GM13976 (cell line): ENCODE measurements around the gene VIL1.

Experiments used
- DNase-seq: peaks from one replicate; pipeline ENCODE4 v3.0.0; 2012; ENCODE audit warnings: low spot score
- in situ Hi-C: fragments of 300-500 bp; cut with MboI; formaldehyde crosslinking; loops from one replicate; pipeline ENCODE4 v1.12.0; 2022; ENCODE audit warnings: low sequenced_read_pairs, mixed read lengths, inconsistent platforms; ENCODE audit not compliant: unreplicated experiment
- TF ChIP-seq, protein P1 (sequence below): IDR thresholded peaks from 2 replicates; pipeline ENCODE4 v1.5.1; 2012; ENCODE audit warnings: borderline replicate concordance, mild to moderate bottlenecking; ENCODE audit not compliant: insufficient read depth; ENCODE audit errors: extremely low read depth, missing control alignments, control extremely low read depth

VIL1 gene

DNA sequence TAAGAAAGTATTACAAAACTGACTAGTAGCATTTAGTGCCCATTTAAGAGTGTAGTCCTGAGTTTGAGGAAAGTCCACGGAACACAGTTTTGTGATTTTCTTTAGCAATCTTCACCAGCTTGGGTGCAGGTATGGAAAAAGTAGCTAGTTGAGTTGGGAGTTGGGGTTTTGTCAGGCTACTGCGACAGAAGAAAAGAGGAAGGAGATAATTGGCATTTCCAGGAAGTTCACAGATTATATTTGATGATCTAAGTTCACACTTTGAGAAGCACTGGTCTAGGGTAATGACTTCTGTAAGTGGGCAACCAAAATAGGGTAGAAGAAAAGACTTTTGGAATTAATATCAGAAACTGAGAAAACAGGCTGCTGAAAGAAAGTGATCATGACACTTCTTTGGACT is 52.1 kb downstream of the VIL1 start:
- in situ Hi-C loops, result no loop called here
- TF ChIP-seq, protein P1, sequence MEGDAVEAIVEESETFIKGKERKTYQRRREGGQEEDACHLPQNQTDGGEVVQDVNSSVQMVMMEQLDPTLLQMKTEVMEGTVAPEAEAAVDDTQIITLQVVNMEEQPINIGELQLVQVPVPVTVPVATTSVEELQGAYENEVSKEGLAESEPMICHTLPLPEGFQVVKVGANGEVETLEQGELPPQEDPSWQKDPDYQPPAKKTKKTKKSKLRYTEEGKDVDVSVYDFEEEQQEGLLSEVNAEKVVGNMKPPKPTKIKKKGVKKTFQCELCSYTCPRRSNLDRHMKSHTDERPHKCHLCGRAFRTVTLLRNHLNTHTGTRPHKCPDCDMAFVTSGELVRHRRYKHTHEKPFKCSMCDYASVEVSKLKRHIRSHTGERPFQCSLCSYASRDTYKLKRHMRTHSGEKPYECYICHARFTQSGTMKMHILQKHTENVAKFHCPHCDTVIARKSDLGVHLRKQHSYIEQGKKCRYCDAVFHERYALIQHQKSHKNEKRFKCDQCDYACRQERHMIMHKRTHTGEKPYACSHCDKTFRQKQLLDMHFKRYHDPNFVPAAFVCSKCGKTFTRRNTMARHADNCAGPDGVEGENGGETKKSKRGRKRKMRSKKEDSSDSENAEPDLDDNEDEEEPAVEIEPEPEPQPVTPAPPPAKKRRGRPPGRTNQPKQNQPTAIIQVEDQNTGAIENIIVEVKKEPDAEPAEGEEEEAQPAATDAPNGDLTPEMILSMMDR, result no peak
- DNase-seq, result no peak

DNA sequence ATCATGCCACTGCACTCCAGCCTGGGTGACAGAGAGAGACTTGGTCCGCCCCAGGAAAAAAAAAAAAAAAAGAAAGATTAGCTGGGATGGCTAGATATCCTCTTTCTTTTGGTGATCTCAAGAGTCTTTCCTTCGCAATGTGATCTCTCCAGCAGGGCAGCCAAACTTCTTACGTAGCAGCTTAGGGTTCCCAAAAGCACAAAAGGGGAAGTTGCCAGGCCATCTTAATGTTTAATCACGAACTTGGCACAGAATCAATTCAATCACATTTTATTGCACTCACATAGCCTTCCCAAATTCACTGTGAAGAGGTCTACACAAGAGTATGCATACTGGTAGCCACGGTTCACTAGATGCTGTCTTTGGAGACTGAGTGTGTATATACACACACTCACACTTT is 53.1 kb downstream of the VIL1 start:
- TF ChIP-seq, protein P1, result no peak
- DNase-seq, result no peak
- in situ Hi-C loops, result no loop called here

DNA sequence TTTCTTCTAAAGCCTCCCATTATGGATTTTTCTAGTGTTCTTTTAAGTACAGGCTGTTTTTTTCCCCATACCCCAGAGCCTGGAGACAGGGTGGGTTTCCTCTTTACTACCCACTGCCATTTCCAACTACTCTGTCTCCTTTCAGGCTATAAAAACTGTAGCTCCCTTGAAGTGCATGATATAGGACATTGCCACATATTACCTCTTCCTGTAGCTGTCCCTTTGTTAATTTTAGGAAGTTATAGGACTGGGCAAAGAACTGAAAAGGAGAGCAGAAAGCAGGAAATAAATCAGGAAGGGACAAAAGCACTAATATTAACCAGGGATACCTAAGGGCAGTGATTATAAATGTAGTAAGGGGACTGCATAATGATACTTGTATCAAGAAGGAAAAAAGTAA is 54.1 kb downstream of the VIL1 start:
- no peak for DNase-seq
- TF ChIP-seq, protein P1, result no peak
- in situ Hi-C loops, result no loop called here

DNA sequence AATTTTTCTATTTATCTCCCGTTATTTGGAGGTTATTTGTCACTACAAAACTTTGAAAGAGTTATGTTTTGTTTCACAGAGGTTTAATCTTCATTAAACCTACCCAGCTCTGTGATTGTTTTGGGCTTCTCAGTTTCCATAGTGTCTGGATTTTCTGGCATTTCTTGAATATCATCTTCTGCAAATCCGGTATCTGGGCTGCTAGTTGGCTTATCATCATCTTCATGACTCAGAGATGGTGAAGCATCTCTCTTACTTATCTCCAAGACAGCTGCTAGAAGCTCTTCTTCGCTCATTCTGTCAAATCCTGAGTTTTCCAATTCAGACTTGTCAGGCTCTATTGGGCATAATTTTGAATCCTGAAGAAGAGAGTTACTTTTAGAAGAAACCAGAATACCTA is 55.6 kb downstream of the VIL1 start:
- TF ChIP-seq, protein P1, result no peak
- in situ Hi-C loops, result no loop called here
- no peak for DNase-seq

DNA sequence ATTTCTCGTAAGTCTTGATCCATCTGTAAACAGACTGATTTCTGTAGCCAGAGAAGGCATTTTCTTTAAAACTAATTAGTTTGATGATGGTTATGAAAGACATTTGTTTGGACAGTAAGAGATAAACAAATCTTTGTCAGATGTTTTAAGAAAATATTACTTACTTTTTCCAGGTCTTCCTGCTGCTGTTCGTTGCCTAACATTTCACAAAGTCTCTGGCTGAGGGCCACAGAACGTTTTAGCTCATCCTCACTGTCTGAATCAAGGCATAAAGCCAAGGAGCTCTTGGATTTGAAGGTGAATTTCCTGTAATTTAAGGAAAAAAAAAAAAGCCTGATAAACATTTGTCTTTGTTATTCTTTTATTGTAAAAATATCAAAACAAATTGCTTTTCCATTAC is 57.8 kb downstream of the VIL1 start:
- DNase-seq, result no peak
- TF ChIP-seq, protein P1, result no peak
- in situ Hi-C loops, result no loop called here

DNA sequence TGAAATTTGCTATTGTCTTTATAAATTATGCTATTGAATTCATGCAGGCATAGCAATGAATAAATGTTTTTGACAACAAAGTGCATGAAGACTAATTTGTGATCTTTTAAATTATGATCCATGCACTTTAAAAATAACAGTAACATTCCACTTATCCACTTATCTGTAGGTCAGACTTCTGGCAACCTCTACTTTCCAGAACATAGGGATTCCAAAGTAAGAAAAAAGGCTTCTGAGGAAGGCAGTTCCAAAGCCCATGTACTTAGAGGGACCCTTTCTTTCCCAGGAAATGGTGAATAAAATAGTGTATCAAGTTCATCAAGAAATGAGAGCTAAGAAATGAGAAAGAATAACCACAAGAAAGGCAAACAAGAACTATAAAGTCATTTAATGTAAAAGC is 58.3 kb downstream of the VIL1 start:
- in situ Hi-C loops, result no loop called here
- no peak for DNase-seq
- TF ChIP-seq, protein P1, result no peak

DNA sequence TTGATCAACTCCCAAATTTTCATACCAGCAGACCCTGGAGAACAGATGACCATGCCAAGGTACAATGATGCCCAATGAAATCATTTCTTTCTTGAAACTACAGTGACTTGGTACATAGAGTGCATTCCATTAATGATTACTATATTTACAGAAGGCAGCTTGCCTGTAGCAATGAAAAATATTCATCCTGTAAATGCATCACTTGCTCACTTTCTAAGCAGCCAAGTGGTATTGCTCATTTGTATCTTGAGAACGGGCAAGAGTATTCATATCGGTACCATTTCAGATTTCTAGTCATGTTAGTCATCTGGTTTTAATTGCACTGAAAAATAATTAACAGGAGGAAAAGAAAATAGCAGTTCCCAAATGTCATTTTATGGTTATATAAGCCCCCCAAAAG is 59.6 kb downstream of the VIL1 start:
- in situ Hi-C loops, result no loop called here
- no peak for DNase-seq
- TF ChIP-seq, protein P1, result no peak
